Hematopoietic multipotent progenitor cell treated with erythropoietin and hydrocortisone succinate and interleukin-3 and kit ligand, for 8 days (in vitro differentiated cells): ENCODE results near the gene CLEC4D.
"Not testable (repeated sequence)": the region's sequence is repeated elsewhere in the genome, so short reads cannot be mapped to it uniquely, and the experiment has no call there.

ENCODE experiments used
- DNase-seq: peaks from one replicate; pipeline ENCODE4 v3.0.0-alpha.2; 2015

The CLEC4D gene

DNA sequence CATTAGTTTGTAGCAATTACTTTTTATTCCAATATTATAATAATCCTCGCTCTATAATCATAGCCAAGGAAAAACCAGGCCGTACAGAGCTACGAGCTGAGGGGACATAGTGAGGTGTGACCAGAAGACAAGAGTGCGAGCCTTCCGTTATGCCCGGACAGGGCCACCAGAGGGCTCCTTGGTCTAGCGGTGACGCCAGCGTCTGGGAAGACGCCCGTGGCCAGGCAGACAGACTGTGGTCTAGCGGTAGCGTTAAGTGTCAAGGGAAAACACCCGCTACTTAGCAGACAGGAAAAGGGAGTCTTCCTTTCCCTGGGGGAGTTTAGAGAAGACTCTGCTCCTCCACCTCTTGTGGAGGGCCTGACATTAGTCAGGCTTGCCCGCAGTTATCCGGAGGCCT is 24.5 kb downstream of the CLEC4D start:
- DNase-seq, result not testable (repeated sequence)

DNA sequence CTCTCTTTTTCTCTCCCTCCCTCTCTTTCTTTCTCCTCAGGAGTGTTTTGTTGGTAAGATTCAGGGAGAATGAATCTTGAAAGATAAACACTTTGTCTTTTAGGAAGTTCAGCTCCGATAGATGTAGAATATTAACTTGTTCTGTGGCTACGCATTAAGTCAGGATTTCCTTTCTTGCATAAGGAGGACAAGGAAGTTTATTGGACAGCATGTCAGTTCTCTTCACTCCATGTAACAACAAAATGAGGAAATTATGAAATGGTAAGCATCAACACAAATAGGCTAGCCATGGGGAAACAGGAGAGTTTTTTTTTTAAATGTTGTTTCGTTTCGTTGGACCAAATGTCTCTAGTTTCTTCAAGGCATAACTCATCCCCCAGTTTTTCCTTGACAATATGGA is 27.5 kb downstream of the CLEC4D start, which contains the start of gene CLEC4E:
TSS of gene CLEC4E (minus strand) at position 75 of the 400 bp plus-strand sequence. CDS start 108 bp downstream, outside the sequence.
- not testable (repeated sequence) for DNase-seq

DNA sequence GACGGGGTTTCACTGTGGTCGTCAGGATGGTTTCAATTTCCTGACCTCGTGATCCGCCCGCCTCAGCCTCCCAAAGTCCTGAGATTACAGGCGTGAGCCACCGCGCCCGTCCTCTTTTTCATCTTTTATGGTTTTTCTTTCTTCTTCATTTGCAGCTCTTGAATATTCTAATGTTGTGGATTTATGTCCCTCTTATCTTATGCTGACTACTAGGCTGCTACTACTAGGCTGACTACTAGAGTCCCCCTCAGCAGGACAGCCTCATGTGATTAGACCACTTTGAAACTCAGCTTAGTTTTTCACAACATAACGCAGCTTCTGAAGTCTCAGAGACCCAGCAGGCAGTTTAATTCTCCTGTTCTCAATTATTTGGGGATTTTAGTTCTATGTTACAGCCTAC is 28.3 kb downstream of the CLEC4D start:
- DNase-seq, result no peak

DNA sequence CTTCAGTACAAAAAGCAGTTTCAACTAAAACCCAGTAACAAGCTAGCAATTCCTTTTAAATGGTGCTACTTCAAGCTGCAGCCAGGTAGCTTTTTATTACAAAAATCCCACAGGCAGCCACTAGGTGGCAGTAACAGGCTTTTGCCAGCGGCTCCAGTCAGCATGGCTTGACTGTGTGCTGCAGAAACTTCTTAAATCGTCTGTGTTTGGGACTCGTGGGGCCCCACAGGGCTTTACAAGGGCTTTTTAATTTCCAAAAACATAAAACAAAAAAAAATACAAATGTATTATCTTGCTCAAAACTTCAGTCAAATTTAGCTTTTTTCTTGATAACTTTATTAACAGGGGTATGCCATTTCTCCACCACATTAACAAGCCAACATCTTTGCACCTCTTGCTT is 31.0 kb downstream of the CLEC4D start:
- DNase-seq, result peak; percentile 74

DNA sequence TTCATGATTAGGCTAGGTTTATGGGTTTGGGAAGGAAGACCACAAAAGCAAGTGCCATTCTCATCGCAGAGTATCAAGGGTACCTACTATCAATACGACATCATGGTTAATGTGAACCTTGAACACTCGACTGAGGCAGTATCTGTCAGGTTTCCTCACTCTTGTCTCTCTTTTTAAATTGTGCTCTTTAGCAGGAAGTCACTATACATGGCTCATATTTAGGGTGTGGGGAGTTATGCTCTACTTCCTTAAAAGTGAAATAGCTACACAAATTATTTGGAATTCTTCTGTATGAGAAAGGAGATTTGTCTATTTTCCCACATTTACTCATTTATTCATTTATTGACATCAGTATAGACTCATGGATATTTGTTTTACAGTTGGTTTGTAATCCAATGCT is 33.3 kb downstream of the CLEC4D start:
- DNase-seq, result no peak

DNA sequence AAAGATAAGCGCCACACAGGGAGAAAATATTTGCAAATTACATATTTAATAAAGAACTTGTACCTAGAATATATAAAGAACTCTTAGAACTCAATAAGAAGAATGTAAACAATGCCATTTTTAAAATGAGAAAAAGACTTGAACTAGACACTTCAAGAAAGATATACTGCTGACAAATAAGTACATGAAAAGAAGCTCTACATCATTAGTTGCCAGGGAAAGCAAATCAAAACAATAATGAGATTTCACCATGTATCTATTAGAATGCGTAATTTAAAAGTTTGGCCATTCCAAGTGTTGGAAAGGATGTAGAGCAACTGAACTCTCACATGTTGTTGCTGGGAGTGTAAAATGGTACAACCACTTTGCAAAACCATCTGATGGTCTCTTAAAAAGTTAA is 34.3 kb downstream of the CLEC4D start:
- DNase-seq, result no peak

DNA sequence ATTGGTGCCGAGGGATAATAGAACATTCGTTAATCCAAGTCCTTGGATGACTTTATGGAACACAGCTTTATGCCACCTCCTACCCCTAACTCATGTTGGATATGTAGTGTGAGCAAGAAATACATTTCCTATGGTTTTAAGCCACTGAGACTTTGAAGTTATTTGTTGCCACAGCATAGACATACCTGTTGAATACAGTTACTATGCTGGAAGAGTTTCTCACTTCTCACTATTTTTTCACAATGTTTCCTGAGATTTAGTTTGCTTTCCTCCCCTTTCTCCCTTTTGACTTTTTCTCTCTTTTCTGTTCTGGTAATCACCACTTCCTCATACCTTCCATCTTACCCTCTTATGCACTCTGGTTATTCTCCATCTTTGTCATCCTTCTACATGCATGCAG is 34.9 kb downstream of the CLEC4D start:
- no peak for DNase-seq

DNA sequence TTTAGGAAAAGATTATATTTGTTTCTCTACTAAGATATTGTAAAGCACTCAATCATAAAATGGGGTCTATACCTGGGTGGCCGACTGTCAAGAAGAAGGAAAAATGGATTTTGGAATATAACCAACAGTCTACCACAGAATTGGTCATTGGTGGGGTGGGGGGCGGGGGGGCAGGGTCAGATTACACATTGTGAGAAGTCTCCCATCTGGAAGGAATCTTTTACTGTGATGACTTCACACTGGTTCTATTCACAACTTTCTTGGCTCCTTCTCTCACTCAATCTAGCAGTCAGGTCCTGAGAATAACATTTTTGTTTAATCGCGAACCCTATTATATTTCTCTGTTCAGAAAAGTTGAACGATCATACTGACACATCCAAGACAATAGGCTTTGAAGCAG is 36.1 kb downstream of the CLEC4D start:
- no peak for DNase-seq

DNA sequence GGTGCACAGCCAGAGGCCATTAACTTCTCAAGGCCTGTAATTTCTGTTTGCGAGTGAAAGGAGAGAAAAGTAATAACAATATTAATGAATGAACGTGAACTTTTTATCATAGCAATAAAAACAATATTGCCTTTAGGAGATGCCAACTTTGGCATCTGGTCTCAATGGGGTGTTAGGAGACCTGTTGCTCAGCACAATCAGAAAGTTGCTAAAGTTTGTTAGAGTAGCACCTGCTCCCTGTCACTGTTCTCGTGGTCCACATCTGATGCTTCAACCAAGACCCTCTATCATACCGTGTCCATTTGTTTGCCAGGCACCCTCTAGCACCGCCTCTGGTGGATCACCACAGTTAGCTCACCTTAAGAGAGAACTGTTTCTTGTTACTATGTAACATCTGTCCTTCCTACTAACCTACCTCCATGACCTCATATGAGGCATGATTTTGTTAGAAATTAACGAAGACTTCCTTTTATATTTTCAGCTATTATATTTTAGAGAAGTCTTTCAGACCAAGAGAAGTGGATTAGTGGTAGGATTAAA is 39.9 kb downstream of the CLEC4D start:
- DNase-seq, result no peak

DNA sequence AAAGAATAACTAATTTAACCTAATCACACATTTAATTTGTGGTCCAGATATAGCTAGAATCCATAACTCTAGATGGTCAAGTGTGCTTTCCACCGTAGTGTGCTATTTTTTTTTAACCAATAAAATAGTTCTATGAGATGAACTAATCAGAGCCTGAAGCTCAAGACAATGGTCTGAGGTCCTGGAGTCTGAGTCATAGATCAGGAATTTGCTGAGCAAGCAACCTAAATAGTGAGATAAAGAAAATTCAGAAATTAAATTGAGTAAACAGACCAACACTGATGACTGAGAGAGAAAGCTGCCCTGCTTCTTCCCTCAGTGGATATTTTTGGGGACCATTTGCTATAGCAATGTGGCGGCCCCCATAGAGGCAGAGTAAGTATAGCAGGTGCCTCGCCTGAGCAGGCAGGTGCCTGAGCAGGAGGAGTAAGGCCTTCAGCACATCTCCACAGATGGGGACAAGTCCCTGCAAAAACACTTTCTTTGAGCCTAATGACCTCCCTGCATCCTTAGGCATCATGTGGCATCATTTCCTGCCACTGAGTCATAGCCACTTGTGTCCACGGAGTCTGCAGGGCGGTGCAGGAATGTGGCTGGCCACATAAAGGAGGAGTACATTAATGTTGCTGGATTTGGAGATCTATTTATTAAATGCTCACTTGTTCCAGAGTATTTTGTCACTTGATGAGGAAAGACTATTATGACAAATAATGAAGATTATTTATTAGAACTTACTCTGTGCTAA is 41.3 kb downstream of the CLEC4D start:
- DNase-seq, result no peak

DNA sequence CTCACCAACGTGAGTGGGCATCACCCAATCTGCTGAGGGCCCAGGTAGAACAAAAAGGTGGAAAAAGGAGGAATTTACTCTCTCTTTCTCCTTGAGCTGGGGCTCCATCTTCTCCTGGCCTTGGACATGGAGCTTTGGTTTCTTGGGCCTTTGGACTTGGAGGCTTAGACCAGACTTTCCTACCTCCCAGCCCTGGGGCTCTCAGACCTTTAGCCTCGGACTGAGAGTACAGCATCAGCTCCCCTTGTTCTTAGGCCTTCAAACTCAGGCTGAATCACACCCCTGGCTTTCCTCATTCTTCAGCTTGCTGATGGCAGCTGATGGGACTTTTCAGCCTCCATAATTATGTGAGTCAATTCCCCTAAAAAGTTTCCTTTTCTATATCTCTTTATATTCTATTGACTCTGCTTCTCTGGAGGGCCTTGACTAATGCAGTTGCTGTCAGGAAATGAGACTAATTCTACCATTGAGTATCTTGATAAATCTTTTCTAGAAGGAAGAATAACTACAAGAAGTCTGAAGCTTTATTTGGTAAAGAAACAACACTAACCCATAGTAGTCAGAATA is 43.3 kb downstream of the CLEC4D start:
- no peak for DNase-seq

DNA sequence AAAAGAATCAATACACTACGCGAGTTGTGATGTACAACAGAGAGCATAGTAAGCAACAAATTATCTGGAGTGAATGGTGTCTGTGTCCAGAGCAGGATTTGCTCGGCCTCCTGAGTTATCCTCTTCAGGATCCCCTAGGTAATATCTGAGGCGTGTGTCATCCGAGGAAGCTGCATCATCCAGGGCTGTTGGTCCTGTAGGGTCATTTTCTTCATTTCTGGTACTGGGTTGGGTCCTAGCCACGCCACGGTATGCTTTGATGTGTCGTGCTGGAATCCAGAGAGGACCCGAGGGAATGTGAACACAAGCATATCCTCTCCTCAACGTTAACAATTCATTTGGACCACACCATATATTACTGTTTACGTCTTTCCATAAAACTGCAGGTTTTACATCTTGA is 46.4 kb downstream of the CLEC4D start:
- DNase-seq, result no peak

DNA sequence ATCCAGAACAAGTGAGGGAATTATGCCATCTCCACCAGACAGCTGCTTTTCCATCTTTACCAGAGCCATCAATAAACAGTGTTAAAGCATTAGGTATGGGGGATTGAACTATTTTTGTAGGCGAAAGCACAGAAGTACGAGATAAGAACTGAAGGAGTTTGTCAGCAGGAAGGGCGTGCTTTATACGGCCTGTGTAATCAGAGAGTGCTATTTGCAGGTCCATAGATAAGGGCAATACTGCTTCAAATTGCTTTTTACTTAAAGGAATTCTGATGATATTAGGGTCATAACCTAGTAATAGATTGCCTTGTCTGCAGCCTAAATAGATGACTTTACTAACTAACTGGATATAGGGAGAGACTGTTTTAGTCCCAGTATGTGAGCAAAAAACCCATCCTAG is 47.7 kb downstream of the CLEC4D start:
- peak; percentile 12 for DNase-seq

DNA sequence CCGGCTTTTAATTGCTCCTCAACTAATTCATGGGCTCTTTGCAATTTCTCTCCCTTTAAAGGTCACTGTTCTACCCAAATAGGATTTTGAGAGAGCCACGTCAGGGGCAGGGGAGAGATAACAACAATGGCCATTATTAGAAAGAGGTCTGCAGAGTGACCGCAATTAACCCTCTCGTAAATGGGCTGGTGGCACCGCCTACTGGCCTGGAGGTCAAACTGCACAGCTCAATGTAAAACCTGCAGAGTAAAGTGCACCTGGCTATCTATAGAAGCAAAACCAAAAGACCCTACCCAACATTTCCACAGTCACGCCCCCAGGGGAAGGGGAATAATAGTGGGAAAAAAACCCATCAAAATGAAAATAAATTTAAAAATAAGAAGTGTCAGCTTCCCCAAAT is 49.0 kb downstream of the CLEC4D start:
- no peak for DNase-seq

DNA sequence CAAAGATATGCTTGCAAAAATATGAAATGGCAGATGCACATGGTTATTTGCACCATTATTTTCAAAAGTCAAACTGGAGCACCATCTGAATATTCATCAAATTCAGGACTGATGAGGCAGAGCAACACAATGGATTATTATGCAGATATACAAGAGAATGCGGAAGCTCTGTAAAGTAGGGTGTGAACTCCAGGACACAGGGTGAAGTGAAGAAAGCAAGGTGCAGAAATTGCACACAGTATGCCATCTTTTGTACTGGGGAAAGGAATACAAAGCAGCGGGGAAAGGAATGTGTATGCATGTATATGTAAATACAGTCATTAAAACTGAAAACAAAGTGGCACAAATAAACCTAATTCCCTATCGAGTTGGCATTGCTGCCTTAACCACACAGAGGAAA is 50.1 kb downstream of the CLEC4D start:
- no peak for DNase-seq

DNA sequence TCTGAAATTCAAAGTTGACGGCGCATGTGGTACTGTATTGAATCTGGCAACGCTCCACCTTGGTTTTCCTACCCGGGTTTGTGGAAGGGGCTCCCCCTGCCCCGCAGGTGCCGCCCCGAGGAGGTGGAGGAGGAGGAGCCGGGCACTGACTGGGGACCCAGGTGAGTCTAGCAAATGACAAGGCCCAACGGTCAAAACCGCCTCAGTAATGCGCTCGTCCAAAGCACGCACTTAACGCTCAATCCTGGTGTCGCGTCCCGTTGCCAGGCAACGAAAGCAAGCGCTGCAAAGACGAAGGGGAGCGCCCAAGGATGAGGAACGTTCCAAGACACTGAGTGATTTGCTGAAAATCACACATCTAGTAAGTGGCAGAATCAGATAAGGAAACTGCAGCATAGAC is 51.4 kb downstream of the CLEC4D start:
- no peak for DNase-seq

DNA sequence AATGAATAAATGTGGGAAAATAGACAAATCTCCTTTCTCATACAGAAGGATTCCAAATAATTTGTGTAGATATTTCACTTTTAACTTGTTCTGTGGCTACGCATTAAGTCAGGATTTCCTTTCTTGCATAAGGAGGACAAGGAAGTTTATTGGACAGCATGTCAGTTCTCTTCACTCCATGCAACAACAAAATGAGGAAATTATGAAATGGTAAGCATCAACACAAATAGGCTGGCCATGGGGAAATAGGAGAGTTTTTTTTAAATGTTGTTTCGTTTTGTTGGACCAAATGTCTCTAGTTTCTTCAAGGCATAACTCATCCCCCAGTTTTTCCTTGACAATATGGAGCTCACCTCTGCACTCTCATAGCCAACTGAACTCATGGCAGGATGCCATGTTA is 52.7 kb downstream of the CLEC4D start:
- DNase-seq, result not testable (repeated sequence)

DNA sequence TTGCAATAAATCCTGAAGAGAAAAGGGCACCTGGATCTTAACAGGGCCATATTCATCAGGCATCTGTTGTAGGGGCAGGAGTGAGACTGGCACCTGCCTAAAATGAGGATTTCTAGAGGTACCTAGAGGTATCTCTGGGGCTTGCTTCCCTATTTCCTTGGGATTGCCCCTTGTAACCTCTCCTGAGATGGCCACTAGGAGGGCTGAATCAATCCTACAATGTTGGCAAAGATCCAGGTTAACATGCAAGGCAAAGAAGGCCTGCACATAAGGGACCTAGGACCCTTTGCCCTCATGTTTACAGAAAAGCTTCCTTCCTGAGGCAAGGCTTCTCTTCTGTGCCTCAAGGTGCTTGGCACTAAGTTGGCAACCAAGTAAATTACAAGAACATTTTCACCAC is 53.2 kb downstream of the CLEC4D start:
- DNase-seq, result no peak
